Activated T-cell treated with anti-CD3 and anti-CD28 coated beads, Interleukin-2, amount 50 U/mL, for 1 hour (primary cell): Measurements from ENCODE around the gene MAGEC2.

ENCODE experiments used
- DNase-seq: peaks from one replicate; pipeline ENCODE4 v3.0.0-alpha.2; 2020

MAGEC2 gene

GRCh38 chrX:142204522-142205433 is at the start of gene MAGEC2:
Gene MAGEC2, minus strand, starts transcription at chrX:142205290. Its CDS starts 1,303 bp downstream, at chrX:142203987.
- no peak for DNase-seq

GRCh38 chrX:142251680-142252079 is 46.6 kb upstream of the MAGEC2 start:
- no peak for DNase-seq

DNA sequence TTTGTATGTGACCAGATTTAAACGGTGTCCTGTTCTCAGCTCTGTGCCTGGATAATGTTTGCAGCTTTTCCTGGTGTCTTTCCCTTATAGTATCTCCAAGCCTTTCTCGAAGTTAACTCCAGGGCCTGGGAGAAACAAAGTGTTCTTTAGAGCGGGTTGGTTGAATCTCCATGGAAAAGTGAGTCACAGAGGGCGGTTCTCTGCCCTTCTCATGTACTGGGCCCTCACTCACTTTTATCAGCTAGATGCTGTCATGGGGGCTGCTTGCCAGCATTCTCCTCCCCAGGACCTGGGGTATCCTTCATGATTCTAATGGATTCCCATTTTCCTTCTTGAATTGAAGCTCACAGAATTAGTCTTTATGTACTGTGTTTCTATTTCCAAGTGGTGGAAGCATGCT is 46.1 kb upstream of the MAGEC2 start:
- no peak for DNase-seq

DNA sequence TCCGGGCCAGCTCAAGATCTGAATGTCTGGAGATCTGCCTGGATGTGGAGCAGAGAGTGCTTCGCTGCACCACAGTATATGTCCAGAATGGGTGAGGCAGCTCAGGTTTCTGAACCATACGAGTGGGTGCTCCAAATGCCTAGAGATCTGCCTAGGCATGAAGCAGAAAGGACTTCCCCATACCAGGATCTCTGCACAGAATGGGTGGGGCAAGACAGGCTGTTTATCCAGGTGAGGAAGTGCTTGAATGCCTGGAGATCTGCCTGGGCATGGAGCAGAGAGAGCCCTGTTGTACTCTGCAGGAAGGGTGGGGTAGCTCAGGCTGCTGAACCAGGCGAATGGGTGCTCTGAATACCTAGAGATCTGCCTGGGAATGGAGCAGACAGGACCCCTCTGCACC is 45.4 kb upstream of the MAGEC2 start:
- no peak for DNase-seq

- DNase-seq, result no peak
Observed at GRCh38 chrX:142249721-142250120, 44.6 kb upstream of the MAGEC2 start.

DNA sequence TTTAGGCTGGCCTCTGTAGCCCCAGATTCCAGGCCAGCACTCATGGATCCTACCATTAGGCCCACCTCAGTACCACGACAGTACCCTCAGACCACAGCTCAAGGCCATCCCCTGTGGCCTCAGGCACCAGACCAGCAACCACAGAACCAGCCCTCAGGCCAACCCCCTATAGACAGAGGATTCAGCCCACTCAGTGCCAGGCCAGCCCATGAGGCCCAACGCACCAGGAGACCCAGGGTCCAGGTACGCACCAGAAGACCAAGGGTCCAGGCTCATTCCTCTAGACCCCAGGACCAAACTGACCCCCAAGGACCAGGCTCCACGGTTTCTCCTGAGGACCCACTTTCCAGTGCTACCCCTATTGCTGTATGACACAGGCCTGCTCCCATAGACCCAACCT is 39.5 kb upstream of the MAGEC2 start:
- no peak for DNase-seq

DNA sequence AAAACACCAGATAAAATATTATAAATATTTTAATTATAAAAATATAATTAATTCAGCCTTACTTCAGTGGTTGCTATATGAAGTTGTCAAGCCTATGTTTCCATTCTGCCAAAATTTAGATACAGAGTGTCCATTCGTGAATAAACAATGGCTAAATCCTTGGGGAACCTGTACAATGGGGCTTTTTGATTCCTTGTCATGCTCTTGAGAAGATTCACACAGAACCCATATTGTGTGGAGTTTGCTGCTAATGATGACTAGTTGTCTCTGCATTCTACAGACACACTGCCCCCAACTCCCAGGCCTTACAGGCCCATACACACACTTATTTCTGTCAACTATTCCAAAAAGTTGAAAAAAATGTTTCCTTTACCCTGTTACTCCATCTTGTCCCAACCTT is 33.4 kb upstream of the MAGEC2 start:
- DNase-seq, result no peak

- DNase-seq, result no peak
Observed at GRCh38 chrX:142233400-142233799, 28.3 kb upstream of the MAGEC2 start.

GRCh38 chrX:142214081-142214480 is 9.0 kb upstream of the MAGEC2 start:
- DNase-seq, result no peak

- DNase-seq, result no peak
Observed at GRCh38 chrX:142201113-142201512, 4.0 kb downstream of the MAGEC2 start.

- DNase-seq, result no peak
Observed at GRCh38 chrX:142186103-142186502, 19.0 kb downstream of the MAGEC2 start.

DNA sequence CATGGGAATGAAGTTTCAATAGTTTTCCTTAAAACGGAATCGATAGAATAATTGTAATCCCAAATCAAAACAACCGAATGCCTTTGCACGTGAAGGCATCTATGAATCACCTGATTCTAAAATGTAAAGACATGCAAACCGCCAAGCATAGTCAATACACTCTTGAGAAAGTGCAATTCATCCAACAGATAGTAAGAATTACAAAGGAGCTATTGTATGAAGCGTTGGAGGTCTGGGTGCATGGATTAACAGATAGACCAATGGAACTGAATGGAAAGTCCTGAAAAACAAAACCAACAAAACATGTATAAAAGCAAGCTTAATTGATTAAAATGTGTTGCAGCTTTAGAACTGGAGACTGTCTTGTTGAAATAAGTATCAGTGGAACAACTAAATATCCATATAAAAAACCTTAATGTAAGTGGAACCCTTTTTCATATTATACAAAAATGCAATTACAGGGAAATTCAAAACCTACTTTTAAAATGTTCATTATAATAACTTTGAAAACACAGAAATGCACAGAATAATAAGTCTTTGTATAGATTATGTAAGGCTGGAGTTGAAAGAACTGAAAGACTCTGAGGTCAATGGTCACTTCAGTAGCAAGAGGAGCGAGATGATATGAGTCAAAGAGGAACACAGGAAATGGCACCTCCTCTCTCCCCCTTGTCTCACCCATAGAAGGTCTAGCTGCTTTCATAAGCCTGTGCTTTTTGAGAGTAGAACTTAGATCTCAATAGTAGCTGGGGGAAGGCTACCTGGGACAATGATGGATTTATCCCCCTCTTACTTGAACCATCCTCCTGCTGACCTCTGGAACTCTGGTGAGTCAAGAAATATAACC is 20.1 kb downstream of the MAGEC2 start:
- DNase-seq, result no peak

DNA sequence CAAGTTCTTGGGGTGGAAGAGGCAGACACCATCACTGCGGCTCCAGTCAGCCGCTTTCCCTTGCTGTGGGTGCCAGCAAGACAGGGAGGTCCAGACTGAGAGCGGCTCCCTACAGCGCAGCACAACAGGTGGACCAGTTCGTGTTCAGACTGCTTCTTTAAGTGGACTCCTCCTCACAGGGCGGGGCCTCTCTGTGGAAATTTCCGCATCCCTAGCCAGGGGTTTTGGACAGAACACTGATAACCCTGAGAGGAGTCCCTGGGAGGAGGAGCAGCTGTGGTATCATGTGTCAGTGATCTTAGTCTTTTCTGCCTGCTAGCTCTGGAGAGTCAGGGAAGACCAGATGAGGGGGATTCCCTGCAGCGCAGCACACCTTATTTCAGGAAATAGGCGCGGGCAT is 48.5 kb downstream of the MAGEC2 start:
- no peak for DNase-seq
